ENCODE measurements around the gene PDGFC.

DNA sequence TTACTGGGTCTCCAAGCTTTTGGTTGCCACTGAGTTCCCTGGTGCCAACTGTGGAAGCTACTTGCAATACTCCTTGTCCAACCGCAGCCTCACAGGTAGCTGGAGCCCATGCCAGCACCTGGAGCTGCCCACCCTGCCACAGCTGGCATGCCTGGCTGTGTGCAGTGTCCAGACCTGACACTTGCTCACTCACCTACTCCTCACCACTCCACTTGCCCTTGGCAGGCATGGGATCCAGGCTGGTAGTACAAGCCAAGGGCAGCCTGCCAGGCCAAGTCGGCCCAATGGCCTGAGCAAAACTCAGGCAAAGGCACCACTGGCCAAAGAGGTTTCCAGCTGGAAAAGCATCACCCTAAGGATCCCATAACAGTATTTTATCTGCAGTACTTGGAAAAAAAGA is 246.3 kb downstream of the PDGFC start:
- TF ChIP-seq CTCF (conservative IDR thresholded peaks at IDR 0.05; ENCODE audit: low read length) = no peak
- no peak for TF ChIP-seq EZH2phosphoT487 (IDR thresholded peaks at IDR 0.05; ENCODE audit: borderline replicate concordance, low read depth, low read length)

Measured in OCI-LY7 (cell line).